Coronary artery (tissue), 2 donors: ENCODE results near the gene ANKRD23.
A peak's percentile ranks its signal among the peaks of the same experiment; 100 is the strongest.

Source experiments
- DNase-seq: peaks from one replicate; pipeline ENCODE4 v3.0.0-alpha.2; 2017; ENCODE audit warnings: low spot score
- H3K27ac ChIP-seq, 2 donors: fragments of 200-600 bp; sonication (generic); one replicate each; pipeline ENCODE4 v1.5.1; 2016 to 2019
- H3K4me3 ChIP-seq: fragments of 200-600 bp; sonication (generic); 2 replicates; pipeline ENCODE4 v1.5.1; 2016; ENCODE audit warnings: mild to moderate bottlenecking, moderate library complexity
- CTCF ChIP-seq: fragments of 200-600 bp; sonication (generic); IDR thresholded peaks from one replicate; pipeline ENCODE4 v1.5.1; 2019; ENCODE audit warnings: antibody characterized with exemption

Gene ANKRD23

GRCh38 chr2:96870626-96871255 is 26.9 kb upstream of the ANKRD23 start:
- Histone ChIP-seq H3K4me3 (peak overlapping the region; percentile 100), H3K27ac (peak overlapping the region; percentile 96 to 100)
- no peak for DNase-seq
- TF ChIP-seq CTCF: no peak

GRCh38 chr2:96869822-96870625 is 26.2 kb upstream of the ANKRD23 start, which contains the start of gene SEMA4C:
Gene SEMA4C, minus strand, starts transcription at chr2:96870080. Its CDS starts 2,194 bp downstream, at chr2:96867886.
- H3K4me3 ChIP-seq: peak within 1 kb of the TSS; percentile 100
- TF ChIP-seq CTCF: no peak
- DNase-seq: no peak
- H3K27ac ChIP-seq: peak within 1 kb of the TSS; percentile 96 to 100

GRCh38 chr2:96869281-96869821 is 25.5 kb upstream of the ANKRD23 start:
- no peak for TF ChIP-seq CTCF
- H3K27ac ChIP-seq: peak overlapping the region; percentile 96 to 100
- DNase-seq: peak; percentile 93
- H3K4me3 ChIP-seq: peak overlapping the region; percentile 100

- DNase-seq: peak; percentile 93
- TF ChIP-seq CTCF: peak; percentile 38
Measured at GRCh38 chr2:96868555-96869280, 24.9 kb upstream of the ANKRD23 start.

GRCh38 chr2:96867756-96868554 is 24.1 kb upstream of the ANKRD23 start:
- TF ChIP-seq CTCF: no peak
- peak overlapping the region; percentile 96 to 100 for H3K27ac ChIP-seq
- peak overlapping the region; percentile 100 for H3K4me3 ChIP-seq
- no peak for DNase-seq

More at GRCh38 chr2:96868555-96869280, 24.9 kb upstream of the ANKRD23 start:
- peak overlapping the region; percentile 96 to 100 for H3K27ac ChIP-seq
- H3K4me3 ChIP-seq: peak overlapping the region; percentile 100

- no peak for DNase-seq
- TF ChIP-seq CTCF: no peak
- Histone ChIP-seq H3K27ac (peak overlapping the region; percentile 96 to 100), H3K4me3 (peak overlapping the region; percentile 100)
Measured at GRCh38 chr2:96866986-96867755, 23.4 kb upstream of the ANKRD23 start.
